HT-29 (cell line): Measurements from ENCODE around the gene PRDM11. TPM values are rescaled to one million over a fixed set of nuclear protein-coding genes. Genes with fewer than 3 reads are reported as not detected.
"Not testable (repeated sequence)": the region's sequence is repeated elsewhere in the genome, so short reads cannot be mapped to it uniquely, and the experiment has no call there.

Source experiments
- DNase-seq: peaks from one replicate; pipeline ENCODE4 v3.0.0-alpha.2; 2015; ENCODE audit warnings: low spot score
- total RNA-seq: library from RNA; depleted of rRNA; stranded (reverse); fragments of >200 nt; shearing (Covaris generic); gene quantifications from 2 replicates; pipeline ENCODE4 v1.2.3, GENCODE V29; 2014; rRNA removed

PRDM11 gene
- total RNA-seq = 2.0 and 3.7 TPM in 2 replicates

- DNase-seq = peak; percentile 56
Measured at GRCh38 chr11:45146072-45147016, at the start of gene PRDM11. PRDM11 (plus strand) TSS chr11:45146639; CDS start chr11:45181767, 35,128 bp downstream.

- DNase-seq = peak; percentile 41
Measured at GRCh38 chr11:45097721-45098493, 48.5 kb upstream of the PRDM11 start.

- DNase-seq = no peak
Measured at GRCh38 chr11:45098929-45099328, 47.5 kb upstream of the PRDM11 start.

GRCh38 chr11:45100339-45100738 is 46.1 kb upstream of the PRDM11 start:
- no peak for DNase-seq

GRCh38 chr11:45102361-45102809 is 44.1 kb upstream of the PRDM11 start:
- no peak for DNase-seq

GRCh38 chr11:45102810-45103621 is 43.4 kb upstream of the PRDM11 start:
- peak; percentile 78 for DNase-seq

- DNase-seq = no peak
Measured at GRCh38 chr11:45104006-45104789, 42.2 kb upstream of the PRDM11 start.

GRCh38 chr11:45104790-45105084 is 41.7 kb upstream of the PRDM11 start:
- no peak for DNase-seq

GRCh38 chr11:45105233-45105983 is 41.0 kb upstream of the PRDM11 start:
- peak; percentile 76 for DNase-seq

GRCh38 chr11:45105984-45106375 is 40.5 kb upstream of the PRDM11 start:
- no peak for DNase-seq

GRCh38 chr11:45106440-45106839 is 40.0 kb upstream of the PRDM11 start:
- DNase-seq = no peak

GRCh38 chr11:45107029-45107428 is 39.4 kb upstream of the PRDM11 start:
- no peak for DNase-seq

- no peak for DNase-seq
Measured at GRCh38 chr11:45108070-45109064, 38.1 kb upstream of the PRDM11 start.

GRCh38 chr11:45109400-45109799 is 37.0 kb upstream of the PRDM11 start:
- no peak for DNase-seq

- peak; percentile 84 for DNase-seq
Measured at GRCh38 chr11:45110562-45110961, 35.9 kb upstream of the PRDM11 start.

- no peak for DNase-seq
Measured at GRCh38 chr11:45113807-45114206, 32.6 kb upstream of the PRDM11 start.

- not testable (repeated sequence) for DNase-seq
Measured at GRCh38 chr11:45127836-45128235, 18.6 kb upstream of the PRDM11 start.

GRCh38 chr11:45133878-45134277 is 12.6 kb upstream of the PRDM11 start:
- DNase-seq = no peak

- DNase-seq = no peak
Measured at GRCh38 chr11:45141171-45141570, 5.3 kb upstream of the PRDM11 start.
